ENCODE measurements around the gene CUL1.

CUL1 gene

DNA sequence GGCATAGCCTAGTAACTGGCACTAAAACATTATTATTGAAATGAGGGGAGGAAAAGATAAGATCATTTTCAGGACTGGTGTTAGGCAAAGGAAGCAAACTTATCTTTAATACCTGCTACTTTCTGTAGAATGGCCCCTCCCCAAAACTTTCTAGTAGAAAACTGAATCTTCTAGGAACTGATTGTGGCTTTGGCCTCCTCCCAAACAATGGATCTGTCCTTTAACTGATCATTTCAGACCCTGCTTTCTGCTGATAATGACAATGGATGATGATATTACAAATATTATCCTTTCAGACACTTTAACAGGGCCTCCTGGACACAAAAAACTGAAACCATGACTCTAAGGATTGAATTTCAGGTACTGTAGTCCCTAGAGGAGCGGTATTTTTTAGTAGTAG, 130.3 kb downstream of the CUL1 start:
- Histone ChIP-seq H3K9me3 (ENCODE audit: control insufficient read depth, insufficient read depth, low read length) (no peaks in the 10 kb centered on the region), H3K9ac (ENCODE audit: low read depth, low read length) (no peak overlapping the region), H3K36me3 (ENCODE audit: control insufficient read depth, insufficient read depth, low read length) (peaks cover 80% of the 10 kb centered on the region), H3K4me3 (ENCODE audit: low read depth, low read length) (no peak overlapping the region), H3K27me3 (ENCODE audit: control insufficient read depth, insufficient read depth, low read length) (no peaks in the 10 kb centered on the region), H3K4me1 (ENCODE audit: control insufficient read depth, insufficient read depth, low read length) (no peaks in the 10 kb centered on the region), H3K27ac (ENCODE audit: low read depth, low read length) (no peak overlapping the region)

DNA sequence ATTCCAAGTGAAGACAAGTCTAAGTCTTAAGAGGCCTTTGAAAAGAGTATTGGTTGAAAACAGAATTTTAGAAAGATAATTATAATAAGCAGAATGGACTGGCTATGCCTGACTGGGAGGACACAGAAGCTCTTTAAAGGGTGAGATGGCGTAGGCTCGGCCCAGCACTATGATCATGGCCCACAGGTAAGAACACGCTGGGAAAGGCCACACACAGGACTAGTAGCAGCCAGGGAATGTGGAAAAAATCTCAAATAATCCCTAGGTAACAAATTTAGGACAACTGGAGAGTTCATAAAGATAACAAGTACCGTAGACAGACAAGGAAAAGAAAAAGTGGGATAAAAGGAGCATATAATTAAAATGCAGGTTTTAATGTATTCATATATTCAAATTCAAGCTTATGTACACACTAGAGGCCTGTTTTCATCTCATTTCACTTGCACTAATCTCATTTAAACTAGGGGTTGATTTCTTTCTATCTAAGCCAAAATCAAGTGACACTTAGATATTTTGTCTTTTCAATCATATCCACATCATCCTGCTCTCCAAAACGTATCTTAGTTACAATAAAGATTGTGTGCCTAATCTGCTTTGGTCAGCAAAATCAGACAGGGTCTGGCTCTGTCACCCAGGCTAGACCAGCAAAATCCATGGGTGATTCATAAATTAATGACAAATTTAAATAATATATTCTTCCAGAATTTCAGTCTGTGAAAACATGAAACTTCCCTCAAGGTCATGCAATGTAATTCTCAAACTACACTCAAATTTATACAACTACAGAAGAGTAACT, 132.4 kb downstream of the CUL1 start:
- Histone ChIP-seq H3K9me3 (ENCODE audit: control insufficient read depth, insufficient read depth, low read length) (no peaks in the 10 kb centered on the region), H3K9ac (ENCODE audit: low read depth, low read length) (no peak overlapping the region), H3K27me3 (ENCODE audit: control insufficient read depth, insufficient read depth, low read length) (no peaks in the 10 kb centered on the region), H3K4me1 (ENCODE audit: control insufficient read depth, insufficient read depth, low read length) (no peaks in the 10 kb centered on the region), H3K36me3 (ENCODE audit: control insufficient read depth, insufficient read depth, low read length) (peaks cover 59% of the 10 kb centered on the region), H3K27ac (ENCODE audit: low read depth, low read length) (no peak overlapping the region), H3K4me3 (ENCODE audit: low read depth, low read length) (no peak overlapping the region)

DNA sequence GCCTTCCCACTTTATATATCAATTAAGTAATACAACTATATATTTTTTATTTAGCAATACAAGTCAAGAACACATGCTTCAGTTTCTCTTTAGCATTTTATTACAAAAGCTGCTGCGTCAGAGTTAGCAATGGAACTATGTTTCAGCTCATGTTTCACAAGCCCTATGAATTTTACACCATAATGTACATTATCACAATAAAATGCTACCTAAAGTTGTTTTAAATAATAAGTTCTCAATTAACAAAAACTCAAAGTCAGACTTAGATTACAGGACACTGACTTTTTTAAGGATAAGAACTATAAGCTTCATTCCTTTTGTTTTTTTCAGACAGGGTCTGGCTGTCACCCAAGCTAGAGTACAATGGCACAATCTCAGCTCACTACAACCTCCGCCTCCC, 133.1 kb downstream of the CUL1 start:
- H3K27me3 ChIP-seq (ENCODE audit: control insufficient read depth, insufficient read depth, low read length), result no peaks in the 10 kb centered on the region
- no peak overlapping the region for H3K9ac ChIP-seq (ENCODE audit: low read depth, low read length)
- H3K27ac ChIP-seq (ENCODE audit: low read depth, low read length), result no peak overlapping the region
- no peak overlapping the region for H3K4me3 ChIP-seq (ENCODE audit: low read depth, low read length)
- H3K9me3 ChIP-seq (ENCODE audit: control insufficient read depth, insufficient read depth, low read length), result no peaks in the 10 kb centered on the region
- no peaks in the 10 kb centered on the region for H3K4me1 ChIP-seq (ENCODE audit: control insufficient read depth, insufficient read depth, low read length)
- H3K36me3 ChIP-seq (ENCODE audit: control insufficient read depth, insufficient read depth, low read length), result peaks cover 58% of the 10 kb centered on the region

DNA sequence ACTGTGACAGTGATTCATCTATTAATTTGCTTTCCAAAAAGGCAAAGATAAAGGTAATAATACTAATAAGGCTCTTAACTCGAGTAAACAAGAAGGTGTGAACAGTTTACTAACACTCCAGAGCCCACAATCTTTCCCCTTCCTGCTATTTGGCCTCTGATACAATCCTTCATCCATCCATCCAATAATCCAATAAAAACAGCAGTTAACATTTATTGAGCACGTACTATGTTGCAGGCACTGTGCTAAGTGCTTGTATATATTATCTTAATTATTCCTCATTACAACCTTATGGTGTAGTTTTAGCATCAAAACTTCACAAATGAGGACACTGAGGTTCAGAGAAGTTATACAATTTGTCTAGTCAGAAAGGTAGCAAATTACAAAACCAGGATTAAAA, 135.9 kb downstream of the CUL1 start:
- Histone ChIP-seq H3K4me1 (ENCODE audit: control insufficient read depth, insufficient read depth, low read length) (no peaks in the 10 kb centered on the region), H3K9ac (ENCODE audit: low read depth, low read length) (no peak overlapping the region), H3K27ac (ENCODE audit: low read depth, low read length) (no peak overlapping the region), H3K9me3 (ENCODE audit: control insufficient read depth, insufficient read depth, low read length) (no peaks in the 10 kb centered on the region), H3K4me3 (ENCODE audit: low read depth, low read length) (no peak overlapping the region), H3K36me3 (ENCODE audit: control insufficient read depth, insufficient read depth, low read length) (peaks cover 41% of the 10 kb centered on the region), H3K27me3 (ENCODE audit: control insufficient read depth, insufficient read depth, low read length) (no peaks in the 10 kb centered on the region)

DNA sequence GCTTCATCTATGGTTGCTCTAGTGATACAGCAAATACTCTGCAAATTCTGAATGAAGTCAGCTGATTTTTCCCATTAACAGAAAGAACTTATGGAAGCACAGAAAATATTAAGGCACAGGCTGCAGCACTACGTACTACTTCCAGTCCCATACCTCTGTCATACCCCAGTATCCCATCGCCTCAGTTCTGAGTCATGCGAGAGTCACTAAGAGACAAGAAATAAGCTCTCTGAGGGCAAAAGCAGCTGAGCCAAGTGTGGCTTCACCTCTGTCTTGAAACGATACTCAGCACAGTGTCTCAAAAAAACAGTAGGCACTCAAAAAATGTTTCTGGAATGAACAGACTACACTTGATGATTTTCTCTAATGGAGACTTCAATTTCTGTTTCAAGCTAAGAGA, 137.2 kb downstream of the CUL1 start:
- Histone ChIP-seq H3K27me3 (ENCODE audit: control insufficient read depth, insufficient read depth, low read length) (no peaks in the 10 kb centered on the region), H3K36me3 (ENCODE audit: control insufficient read depth, insufficient read depth, low read length) (peaks cover 30% of the 10 kb centered on the region), H3K9ac (ENCODE audit: low read depth, low read length) (no peak overlapping the region), H3K27ac (ENCODE audit: low read depth, low read length) (no peak overlapping the region), H3K9me3 (ENCODE audit: control insufficient read depth, insufficient read depth, low read length) (no peaks in the 10 kb centered on the region), H3K4me3 (ENCODE audit: low read depth, low read length) (no peak overlapping the region), H3K4me1 (ENCODE audit: control insufficient read depth, insufficient read depth, low read length) (no peaks in the 10 kb centered on the region)

DNA sequence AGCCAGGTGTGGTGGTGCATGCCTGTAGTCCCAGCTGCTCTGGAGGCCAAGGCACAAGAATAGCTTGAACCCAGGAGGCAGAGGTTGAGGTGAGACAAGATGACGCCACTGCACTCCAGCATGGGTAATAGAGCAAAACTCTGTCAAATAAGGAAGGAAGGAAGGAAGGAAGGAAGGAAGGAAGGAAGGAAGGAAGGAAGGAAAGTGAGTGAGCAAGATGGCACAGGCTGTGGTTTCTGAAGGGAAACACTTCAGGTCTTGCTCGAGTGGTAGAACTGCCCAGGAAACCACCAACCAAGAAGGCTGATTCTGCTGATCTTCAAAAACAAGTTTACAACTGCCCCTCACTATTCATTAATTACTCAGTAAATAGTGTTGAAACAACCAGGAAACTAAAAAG, 140.2 kb downstream of the CUL1 start:
- H3K36me3 ChIP-seq (ENCODE audit: control insufficient read depth, insufficient read depth, low read length), result peaks cover 15% of the 10 kb centered on the region
- H3K27ac ChIP-seq (ENCODE audit: low read depth, low read length), result no peak overlapping the region
- no peak overlapping the region for H3K9ac ChIP-seq (ENCODE audit: low read depth, low read length)
- no peaks in the 10 kb centered on the region for H3K4me1 ChIP-seq (ENCODE audit: control insufficient read depth, insufficient read depth, low read length)
- no peaks in the 10 kb centered on the region for H3K9me3 ChIP-seq (ENCODE audit: control insufficient read depth, insufficient read depth, low read length)
- H3K4me3 ChIP-seq (ENCODE audit: low read depth, low read length), result no peak overlapping the region
- no peaks in the 10 kb centered on the region for H3K27me3 ChIP-seq (ENCODE audit: control insufficient read depth, insufficient read depth, low read length)

DNA sequence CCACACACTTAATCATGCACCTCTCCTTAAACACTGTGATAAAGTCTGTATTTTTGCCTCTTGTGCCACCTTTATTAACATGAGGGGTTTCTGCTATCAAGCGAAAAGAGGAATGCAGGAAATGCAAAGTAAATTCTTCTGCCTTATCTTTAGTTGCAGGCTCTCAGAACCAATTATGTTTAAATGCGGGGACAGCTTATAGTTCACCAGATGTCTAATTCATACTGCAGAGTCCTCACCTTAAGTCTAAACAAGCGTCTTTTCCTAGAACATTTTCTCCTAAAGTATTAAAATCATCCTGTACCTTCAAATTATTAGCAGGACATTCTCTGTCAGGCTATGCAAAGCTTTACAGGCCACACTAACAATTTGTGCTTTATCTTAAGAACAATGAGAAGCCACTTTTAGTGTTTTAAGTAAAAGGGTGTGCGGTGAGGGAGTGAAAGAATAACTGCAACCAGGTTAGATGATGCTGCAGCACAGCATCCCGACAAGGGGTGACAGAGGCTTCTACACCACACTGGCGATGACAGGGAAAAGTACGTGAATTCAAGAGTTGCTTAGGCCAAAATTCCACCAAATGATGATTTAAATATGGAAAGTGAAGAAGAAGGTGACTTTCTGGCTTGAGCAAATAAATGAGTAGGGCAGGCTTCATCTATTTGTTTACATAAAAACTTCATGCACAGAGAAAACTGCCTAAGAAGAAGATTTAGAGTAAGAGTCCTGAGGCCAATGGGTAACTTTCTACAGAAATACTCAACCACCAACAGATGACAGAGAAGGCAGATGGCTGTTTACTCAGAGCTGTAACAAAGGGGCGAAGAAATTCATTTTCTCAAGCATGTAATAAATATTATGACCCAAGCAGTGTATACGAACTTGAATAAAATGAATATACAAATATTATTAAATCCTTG, 149.4 kb downstream of the CUL1 start:
- Histone ChIP-seq H3K27me3 (ENCODE audit: control insufficient read depth, insufficient read depth, low read length) (no peaks in the 10 kb centered on the region), H3K9ac (ENCODE audit: low read depth, low read length) (no peak overlapping the region), H3K4me1 (ENCODE audit: control insufficient read depth, insufficient read depth, low read length) (peaks cover 51% of the 10 kb centered on the region), H3K4me3 (ENCODE audit: low read depth, low read length) (no peak overlapping the region), H3K9me3 (ENCODE audit: control insufficient read depth, insufficient read depth, low read length) (no peaks in the 10 kb centered on the region), H3K27ac (ENCODE audit: low read depth, low read length) (no peak overlapping the region), H3K36me3 (ENCODE audit: control insufficient read depth, insufficient read depth, low read length) (peaks cover 3% of the 10 kb centered on the region)

DNA sequence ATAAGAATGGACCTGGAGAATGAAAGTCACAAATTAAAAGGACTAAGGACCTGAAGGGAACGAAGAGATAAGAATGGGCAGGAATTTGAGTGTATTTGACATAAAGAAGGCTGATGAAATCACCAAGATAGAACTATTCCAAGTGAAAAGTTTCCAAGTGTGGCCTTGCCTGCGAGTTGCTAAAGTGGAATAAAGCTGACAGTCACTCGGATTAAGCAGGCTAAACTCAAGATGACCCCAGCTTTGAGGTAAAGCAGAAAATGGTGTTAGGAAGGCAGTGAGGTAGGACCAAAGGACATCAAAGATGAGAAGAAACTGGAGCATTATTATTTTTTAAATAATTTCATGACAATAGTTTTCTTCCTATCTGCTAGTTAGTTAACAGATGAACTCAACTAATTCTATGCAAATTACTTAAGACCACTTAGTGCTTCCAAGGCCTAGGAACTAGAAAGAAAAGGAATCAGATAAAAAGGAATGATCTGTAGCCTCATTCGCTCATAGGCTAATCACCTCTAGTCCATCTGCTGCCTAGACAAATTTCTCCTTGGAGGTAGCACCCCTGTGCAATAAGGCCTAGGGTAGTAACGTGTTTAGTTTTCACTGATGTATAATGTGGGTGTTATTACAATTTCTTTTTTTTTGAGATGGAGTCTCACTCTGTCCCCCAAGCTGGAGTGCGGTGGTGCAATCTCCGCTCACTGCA, 150.8 kb downstream of the CUL1 start:
- H3K4me1 ChIP-seq (ENCODE audit: control insufficient read depth, insufficient read depth, low read length), result peaks cover 51% of the 10 kb centered on the region
- H3K36me3 ChIP-seq (ENCODE audit: control insufficient read depth, insufficient read depth, low read length), result no peaks in the 10 kb centered on the region; the same call in 1 of the 2 replicates
- no peaks in the 10 kb centered on the region for H3K9me3 ChIP-seq (ENCODE audit: control insufficient read depth, insufficient read depth, low read length)
- no peaks in the 10 kb centered on the region for H3K27me3 ChIP-seq (ENCODE audit: control insufficient read depth, insufficient read depth, low read length)
- H3K9ac ChIP-seq (ENCODE audit: low read depth, low read length), result no peak overlapping the region
- no peak overlapping the region for H3K4me3 ChIP-seq (ENCODE audit: low read depth, low read length)
- peak overlapping the region; percentile 33 for H3K27ac ChIP-seq (ENCODE audit: low read depth, low read length)

DNA sequence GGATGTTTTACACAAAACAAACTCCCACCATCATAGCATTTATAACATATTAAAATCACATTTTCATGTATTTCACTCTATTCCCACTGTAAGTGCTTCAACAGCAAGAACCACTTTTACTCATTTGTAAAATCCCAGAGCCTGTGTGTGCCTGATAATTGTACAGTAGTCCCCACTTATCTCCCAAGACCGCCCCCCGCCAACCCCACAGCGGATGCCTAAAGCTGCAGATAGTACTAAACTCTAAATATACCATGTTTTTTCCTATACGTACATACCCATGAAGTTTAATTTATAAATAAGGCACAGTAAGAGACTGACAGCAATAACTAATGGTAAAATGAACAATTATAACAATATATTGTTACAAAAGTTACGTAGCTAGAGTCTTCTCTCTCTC, 151.9 kb downstream of the CUL1 start:
- H3K27me3 ChIP-seq (ENCODE audit: control insufficient read depth, insufficient read depth, low read length), result no peaks in the 10 kb centered on the region
- H3K4me1 ChIP-seq (ENCODE audit: control insufficient read depth, insufficient read depth, low read length), result peaks cover 51% of the 10 kb centered on the region
- H3K4me3 ChIP-seq (ENCODE audit: low read depth, low read length), result no peak overlapping the region

More for the DNA sequence above, 151.9 kb downstream of the CUL1 start:
- no peaks in the 10 kb centered on the region for H3K9me3 ChIP-seq (ENCODE audit: control insufficient read depth, insufficient read depth, low read length)
- H3K36me3 ChIP-seq (ENCODE audit: control insufficient read depth, insufficient read depth, low read length), result no peaks in the 10 kb centered on the region
- H3K27ac ChIP-seq (ENCODE audit: low read depth, low read length), result no peak overlapping the region
- no peak overlapping the region for H3K9ac ChIP-seq (ENCODE audit: low read depth, low read length)

Data from HUES48 (cell line).